ENCODE measurements around the gene HCN2.

The HCN2 gene

GRCh38 chr19:651114-651818 is 61.6 kb downstream of the HCN2 start:
- in situ Hi-C loops (cut with MboI; ENCODE audit: low sequenced_read_pairs) = no loop called here

GRCh38 chr19:651991-652390 is 62.3 kb downstream of the HCN2 start:
- in situ Hi-C loops (cut with MboI; ENCODE audit: low sequenced_read_pairs) = no loop called here

- in situ Hi-C loops (cut with MboI; ENCODE audit: low sequenced_read_pairs) = no loop called here
Observed at GRCh38 chr19:652467-653389, 63.0 kb downstream of the HCN2 start.

GRCh38 chr19:653425-653824 is 63.7 kb downstream of the HCN2 start:
- in situ Hi-C loops (cut with MboI; ENCODE audit: low sequenced_read_pairs) = no loop called here

- in situ Hi-C loops (cut with MboI; ENCODE audit: low sequenced_read_pairs) = no loop called here
Observed at GRCh38 chr19:655691-656090, 66.0 kb downstream of the HCN2 start.

- in situ Hi-C loops (cut with MboI; ENCODE audit: low sequenced_read_pairs) = no loop called here
Observed at GRCh38 chr19:656751-657559, 67.3 kb downstream of the HCN2 start.

GRCh38 chr19:657611-658010 is 67.9 kb downstream of the HCN2 start:
- in situ Hi-C loops (cut with MboI; ENCODE audit: low sequenced_read_pairs) = no loop called here

GRCh38 chr19:658059-658839 is 68.6 kb downstream of the HCN2 start:
- in situ Hi-C loops (cut with MboI; ENCODE audit: low sequenced_read_pairs) = no loop called here

GRCh38 chr19:658916-659839 is 69.5 kb downstream of the HCN2 start:
- in situ Hi-C loops (cut with MboI; ENCODE audit: low sequenced_read_pairs) = no loop called here

GRCh38 chr19:660793-661426 is 71.2 kb downstream of the HCN2 start:
- in situ Hi-C loops (cut with MboI; ENCODE audit: low sequenced_read_pairs) = no loop called here

GRCh38 chr19:661427-662196 is 71.9 kb downstream of the HCN2 start:
- in situ Hi-C loops (cut with MboI; ENCODE audit: low sequenced_read_pairs) = no loop called here

GRCh38 chr19:662207-662961 is 72.7 kb downstream of the HCN2 start:
- in situ Hi-C loops (cut with MboI; ENCODE audit: low sequenced_read_pairs) = no loop called here

GRCh38 chr19:662962-663681 is 73.4 kb downstream of the HCN2 start, which contains the start of gene RNF126:
RNF126 (minus strand) TSS chr19:663214; CDS start chr19:663121, 93 bp downstream.
- in situ Hi-C loops (cut with MboI; ENCODE audit: low sequenced_read_pairs) = no loop called here

GRCh38 chr19:663682-664117 is 74.0 kb downstream of the HCN2 start:
- in situ Hi-C loops (cut with MboI; ENCODE audit: low sequenced_read_pairs) = no loop called here

- in situ Hi-C loops (cut with MboI; ENCODE audit: low sequenced_read_pairs) = no loop called here
Observed at GRCh38 chr19:664913-665443, 75.3 kb downstream of the HCN2 start.
